ENCODE data around the gene OR52E6.

The OR52E6 gene

DNA sequence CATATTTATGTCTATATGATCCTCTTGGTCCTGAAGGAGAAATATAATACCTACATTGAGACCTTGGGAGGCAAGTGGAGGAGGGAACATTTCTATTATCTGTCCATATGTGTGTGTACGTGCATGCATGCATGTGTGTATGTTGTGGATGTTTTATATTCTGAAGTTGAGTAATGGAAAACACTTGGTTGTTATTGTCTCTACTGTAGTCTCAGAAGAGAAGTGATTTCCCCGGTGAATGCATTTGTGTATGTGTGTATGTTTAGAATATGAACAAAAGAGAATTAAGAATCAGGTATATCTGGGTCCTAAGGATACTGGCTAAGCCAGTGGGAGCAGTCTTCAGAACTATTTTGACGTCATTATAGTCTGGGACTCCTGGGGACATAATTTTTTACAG lies 50.5 kb downstream of the OR52E6 start, which contains the start of gene OR52N1:
TSS of gene OR52N1 (minus strand) at position 101 of the 400 bp plus-strand sequence. CDS start 2,449 bp downstream, outside the sequence.
- DNase-seq, result no peak
